ENCODE data around the gene SEC23A.
"Not testable (repeated sequence)": the region's sequence is repeated elsewhere in the genome, so short reads cannot be mapped to it uniquely, and the experiment has no call there.

The SEC23A gene

DNA sequence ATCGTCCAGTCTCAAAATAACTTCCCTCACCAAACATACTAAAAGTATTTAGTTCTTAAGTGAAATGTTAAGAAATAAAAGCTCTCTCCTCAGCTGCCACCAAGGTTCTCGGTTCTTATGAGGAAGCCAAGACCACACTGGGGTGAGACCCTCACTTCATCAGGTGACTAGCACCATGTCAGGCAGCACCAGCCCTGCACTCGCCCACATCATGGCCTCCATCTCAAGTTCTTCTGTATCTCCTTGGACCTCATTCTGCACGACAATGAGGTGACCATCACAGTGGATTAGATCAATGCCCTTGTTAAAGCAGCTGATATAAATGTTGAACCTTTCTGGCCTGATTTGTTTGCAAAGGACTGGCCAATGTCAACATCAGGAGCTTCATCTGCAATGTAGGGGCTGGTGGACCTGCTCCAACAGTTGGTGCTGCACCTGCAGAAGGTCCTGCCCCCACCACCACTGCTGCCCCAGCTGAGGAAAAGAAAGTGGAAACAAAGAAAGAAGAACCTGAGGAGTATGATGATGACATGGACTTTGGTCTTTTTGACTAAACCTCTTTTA is 12.4 kb downstream of the SEC23A start:
- DNase-seq: no peak

DNA sequence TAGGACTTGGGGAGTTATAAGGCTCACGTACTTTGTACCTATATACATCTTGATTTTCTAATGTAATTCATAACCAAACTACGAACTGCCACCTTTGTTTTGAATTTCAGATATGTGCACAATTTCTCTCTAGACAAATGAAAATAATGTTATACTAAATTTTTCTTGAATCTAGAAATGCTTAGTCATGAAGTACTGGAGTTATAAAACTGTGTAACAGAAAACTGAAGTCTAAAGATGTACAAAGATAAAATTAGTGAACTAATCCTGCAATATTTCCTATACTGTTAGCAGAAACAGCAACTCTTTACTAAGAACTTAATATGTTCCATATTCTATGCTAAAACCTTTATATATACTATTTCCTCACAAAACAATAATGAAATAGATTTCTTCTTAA is 15.5 kb downstream of the SEC23A start:
- DNase-seq: no peak

DNA sequence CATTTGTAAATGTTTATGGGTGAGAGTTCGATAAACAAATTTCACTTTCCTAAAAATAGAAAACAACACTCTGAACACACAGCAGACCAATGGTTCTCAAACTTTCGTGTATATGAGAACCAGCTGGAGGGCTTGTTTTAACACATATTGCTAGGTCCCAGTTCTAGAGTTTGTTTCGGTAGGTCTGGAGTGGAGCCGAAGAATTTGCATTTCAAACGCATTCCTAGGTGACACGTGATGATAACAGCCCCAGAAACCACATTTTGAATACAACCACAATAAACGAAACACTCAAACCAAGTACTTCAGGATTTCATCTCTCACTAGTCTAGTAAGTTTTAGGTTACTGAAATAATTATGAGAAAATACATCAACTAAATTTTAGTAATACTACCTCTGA is 17.1 kb downstream of the SEC23A start:
- no peak for DNase-seq

DNA sequence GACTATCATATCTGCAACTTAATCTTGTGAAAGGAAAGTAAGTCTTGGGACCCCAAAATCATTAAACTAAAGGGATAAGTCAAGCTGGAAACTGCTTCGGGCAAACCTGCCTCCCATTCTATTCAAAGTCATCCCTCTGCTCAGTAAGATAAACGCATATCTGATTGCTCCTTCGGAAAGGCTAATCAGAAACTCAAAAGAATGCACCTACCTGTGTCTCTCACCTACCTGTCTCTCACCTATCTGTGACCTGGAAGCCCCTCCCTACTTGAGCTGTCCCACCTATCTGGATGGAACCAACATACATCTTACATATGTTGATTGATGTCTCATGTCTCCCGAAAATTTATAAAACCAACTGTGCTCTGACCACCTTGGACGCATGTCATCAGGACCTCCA is 19.9 kb downstream of the SEC23A start:
- DNase-seq: no peak

DNA sequence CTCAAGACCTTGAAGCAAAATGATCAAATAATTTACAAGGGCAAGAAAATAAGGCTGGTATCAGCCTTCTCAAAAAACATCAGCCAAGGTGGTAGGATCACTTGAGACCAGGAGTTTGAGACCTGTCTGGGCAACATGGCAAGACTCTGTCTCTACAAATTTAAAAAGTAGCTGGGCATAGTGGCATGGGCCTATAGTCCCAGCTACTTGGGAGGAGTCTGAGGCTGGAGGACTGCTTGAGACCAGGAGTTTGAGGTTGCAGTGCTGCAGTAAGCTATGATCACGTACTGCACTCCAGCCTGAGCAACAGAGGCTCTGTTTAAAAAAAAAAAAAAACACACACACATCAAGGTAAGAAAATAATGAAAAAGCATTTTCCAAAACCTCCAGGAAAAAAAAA is 22.1 kb downstream of the SEC23A start:
- no peak for DNase-seq

DNA sequence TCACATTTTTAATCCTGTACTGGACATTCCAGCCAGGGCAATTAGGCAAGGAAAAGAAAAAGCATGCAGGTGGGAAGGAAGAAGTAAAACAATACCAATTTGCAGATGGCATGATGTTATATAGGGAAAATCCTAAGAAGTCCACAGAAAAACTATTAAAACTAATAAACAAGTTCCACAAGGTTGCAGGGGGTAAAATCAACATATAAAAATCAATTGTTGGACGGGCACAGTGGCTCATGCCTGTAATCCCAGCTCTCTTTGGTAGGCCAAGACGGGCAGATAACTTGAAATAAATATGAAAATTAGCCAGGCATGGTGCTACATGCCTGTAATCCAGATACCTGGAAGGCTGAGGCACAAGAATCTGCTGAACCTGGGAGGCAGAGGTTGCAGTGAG is 31.9 kb downstream of the SEC23A start:
- no peak for DNase-seq

DNA sequence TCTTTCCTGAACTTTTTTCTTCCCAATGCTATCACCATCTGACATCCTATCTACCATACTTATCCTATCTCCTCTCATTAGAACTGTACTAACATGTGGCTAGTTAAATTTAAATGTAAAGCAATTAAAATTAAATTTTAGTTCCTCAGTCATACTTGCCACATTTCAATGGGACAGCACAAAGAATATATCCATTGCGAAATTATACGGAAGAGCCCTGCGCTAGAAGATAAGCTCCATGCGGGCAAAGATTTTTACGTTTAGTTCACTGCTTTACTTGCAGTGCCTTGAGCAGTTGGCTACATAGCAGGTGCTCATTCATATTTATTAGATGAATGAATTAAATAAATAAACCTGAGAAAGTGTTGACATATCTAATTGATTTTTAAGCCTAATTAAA is 33.1 kb downstream of the SEC23A start:
- no peak for DNase-seq

DNA sequence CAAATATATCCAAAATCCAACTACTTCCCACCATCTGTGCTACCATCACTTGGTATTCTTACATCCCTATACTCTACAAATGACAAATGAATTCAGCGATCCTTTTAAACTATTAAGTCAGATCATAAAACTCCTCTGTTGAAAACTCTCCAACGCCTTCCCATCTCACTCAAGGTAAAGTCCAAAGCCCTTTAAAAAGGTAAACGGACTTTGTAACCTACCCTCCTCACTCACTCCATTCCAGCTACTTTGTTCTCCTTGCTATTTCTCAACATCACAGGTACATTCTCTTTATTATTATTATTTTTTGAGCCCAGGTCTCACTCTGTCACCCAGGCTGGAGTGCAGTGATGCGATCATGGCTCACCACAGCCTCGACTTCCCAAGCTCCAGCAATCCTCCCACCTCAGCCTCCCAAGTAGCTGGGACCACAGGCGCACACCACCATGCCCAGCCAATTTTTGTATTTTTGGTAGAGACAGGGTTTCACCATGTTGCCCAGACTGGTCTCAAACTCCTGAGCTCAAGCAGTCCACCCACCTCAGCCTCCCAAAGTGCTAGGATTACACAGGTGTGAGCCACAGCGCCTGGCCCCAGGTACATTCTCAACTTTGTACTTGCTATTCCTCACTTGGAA is 33.7 kb downstream of the SEC23A start:
- not testable (repeated sequence) for DNase-seq

DNA sequence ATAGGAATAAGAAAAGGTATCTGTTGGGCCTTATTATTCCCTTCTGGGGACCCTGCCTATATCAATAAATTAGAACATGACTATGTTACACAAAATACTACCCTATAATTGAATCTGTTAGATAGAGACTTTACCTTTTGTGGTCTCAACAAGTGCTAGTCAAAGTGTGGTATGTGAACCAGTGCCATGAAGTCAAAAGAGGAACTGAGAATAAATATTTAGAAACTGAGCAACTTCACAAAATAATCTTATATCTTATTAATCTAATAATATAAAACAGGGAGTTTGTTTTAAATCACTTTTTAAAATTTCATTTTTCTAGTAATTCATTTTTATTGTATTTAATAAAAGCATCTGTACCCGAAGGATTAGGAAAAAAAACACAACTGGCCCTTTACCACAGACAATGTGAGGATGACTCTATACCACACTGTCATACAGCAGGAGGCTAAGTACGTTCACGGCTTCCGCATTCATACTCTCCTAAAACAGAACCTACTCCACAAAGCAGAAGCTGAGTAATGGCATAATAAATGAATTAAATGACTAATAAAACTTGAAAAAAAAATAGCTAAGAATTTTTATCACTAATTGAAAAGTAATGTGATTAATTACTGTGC is 42.1 kb downstream of the SEC23A start:
- no peak for DNase-seq

DNA sequence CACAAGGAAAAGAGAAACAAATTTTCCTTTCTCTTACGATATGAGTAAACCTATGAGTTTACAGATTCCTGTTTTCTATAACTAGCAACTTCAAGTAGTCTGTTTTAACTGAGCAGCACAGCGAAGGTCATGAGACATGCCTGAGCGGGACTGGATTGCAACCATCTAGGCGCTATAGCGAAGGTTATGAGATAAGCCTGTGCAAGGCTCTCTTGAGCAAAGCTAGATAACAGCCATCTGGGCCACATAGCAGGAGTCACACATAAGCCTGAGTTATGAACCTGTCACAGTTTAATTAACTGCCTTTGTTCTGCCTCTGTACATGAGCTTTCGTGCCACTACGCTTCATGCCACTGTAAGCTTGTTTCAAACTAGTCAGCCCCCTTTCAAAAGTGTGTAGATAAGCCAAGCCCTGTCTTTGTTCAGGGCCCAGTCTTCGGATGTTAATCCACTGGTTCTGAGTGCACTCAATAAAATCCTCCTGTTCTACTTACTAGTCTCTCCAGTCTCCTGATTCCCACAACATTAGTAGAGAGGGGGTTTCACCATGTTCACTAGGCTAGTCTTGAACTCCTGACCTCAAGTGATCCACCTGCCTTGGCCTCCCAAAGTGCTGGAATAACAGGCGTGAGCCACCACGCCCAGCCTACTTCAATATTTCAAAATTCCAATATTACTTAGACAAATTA is 47.1 kb downstream of the SEC23A start:
- DNase-seq: no peak

DNA sequence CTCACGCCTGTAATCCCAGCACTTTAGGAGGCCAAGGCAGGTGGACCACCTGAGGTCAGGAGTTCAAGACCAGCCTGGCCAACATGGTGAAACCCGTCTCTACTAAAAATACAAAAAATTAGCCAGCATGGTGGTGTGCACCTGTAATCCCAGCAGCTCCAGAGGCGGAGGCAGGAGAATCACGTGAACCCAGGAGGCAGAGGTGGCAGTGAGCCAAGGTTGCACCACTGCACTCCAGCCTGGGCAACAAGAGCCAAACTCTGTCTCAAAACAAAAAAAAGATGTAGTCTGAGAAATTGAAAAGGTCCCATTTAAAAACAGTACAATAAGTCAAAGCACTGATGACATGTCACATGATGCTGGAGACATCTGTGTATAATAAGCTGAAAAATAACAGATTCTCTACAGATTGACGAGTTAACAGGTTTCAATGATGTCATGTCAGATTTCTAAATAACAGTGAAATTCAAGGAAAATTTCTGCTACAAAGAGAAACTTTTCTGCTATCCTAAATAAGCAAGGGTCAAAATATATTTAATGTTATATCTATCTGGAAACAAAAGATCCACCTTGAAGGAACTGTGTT is 50.1 kb downstream of the SEC23A start:
- DNase-seq: not testable (repeated sequence)

DNA sequence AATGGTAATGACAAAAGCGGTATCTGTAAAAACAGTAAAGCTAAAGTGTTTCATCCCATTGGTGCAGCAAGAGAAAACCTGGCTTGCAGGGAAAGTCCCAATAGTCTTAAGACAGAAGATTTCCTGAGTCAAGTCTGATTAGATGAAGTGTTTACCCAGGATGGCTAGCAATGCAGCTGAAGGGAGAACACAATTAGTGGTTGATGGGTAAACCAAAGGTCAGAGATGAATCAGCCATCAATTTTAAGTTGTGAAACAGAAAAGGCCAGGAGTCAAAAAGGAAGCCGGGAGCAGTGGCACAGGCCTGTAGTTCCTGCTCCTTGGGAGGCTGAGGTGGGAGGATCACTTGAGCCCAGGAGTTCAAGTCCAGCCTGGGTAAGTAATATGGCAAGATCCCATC is 52.6 kb downstream of the SEC23A start:
- no peak for DNase-seq

DNA sequence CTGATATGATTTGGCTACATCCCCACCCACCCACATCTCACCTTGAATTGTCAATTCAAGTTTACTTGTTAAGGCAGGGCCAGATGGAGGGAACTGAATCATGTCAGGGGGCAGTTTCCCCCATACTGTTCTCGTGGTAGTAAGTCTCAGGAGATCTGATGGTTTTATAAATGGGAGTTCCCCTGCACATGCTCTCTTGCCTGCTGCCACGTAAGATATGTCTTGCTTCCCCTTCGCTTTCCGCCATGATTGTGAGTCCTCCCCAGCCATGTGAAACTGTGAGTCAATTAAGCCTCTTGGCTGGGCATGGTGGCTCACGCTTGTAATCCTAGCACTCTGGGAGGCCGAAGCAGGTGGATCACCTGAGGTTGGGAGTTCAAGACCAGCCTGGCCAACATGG is 57.1 kb downstream of the SEC23A start:
- DNase-seq: not testable (repeated sequence)

DNA sequence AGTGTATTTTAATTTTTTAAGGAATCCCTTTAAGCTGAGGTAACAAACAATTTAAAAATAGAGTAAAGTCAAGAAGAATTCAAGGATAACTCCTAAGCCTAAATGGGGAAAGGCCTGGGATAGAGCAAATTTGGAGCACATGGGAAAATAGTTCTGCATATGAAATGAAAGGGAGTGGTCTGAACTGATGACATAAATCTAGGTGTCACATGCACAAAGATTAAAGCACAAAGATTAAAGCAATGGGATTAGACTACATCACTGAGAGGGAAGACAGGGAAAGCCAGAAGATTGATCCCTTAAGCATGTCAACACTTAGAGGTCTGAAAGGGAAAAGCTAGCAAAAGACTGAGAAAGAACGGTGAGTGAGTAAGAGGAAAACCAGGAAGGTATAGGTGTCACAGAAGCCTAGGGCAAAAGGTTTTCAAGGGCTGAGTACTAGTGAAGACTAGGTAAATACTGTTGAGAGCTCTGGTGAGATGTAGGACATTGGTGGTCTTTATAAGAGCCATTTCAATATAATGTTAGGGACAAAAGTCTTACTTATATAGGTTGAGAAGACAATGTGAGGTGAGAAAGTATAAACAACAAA is 59.6 kb downstream of the SEC23A start:
- no peak for DNase-seq

DNA sequence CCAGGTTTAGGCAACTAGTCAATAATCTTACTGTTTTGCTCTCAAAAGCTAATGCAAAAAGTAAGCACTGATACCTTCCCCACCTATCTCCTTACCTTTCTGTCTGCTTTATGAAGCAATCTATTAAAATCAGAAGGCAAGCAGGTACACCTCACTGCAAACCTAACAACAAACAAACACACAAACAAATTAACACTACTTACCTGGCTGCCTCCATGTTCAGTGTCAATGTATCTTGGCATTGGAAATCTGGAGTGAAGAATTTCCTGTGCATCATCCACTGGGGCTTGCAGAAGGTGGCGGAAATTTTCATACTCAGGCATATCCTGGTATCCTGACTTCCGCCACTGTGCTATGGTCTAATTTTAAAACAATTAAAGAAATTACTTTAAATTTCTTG is 62.5 kb downstream of the SEC23A start:
- no peak for DNase-seq

DNA sequence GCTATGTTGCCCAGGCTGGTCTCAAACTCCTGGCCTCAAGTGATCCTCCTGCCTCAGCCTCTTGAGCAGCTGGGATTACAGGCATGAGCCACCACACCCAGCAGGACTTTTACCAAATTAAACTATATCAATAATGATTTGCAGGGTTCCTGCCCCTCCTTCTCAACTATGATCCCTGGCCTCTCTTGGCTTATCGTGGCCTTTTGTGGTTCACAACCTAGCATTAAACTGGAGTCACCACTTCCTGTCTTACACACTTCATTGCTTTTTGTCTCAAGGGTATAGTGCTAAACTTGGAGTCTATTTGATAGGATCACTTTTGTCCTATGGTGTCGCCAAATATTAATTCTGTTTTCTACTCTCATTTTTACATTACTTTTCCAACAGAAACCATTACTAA is 64.5 kb downstream of the SEC23A start:
- DNase-seq: no peak

DNA sequence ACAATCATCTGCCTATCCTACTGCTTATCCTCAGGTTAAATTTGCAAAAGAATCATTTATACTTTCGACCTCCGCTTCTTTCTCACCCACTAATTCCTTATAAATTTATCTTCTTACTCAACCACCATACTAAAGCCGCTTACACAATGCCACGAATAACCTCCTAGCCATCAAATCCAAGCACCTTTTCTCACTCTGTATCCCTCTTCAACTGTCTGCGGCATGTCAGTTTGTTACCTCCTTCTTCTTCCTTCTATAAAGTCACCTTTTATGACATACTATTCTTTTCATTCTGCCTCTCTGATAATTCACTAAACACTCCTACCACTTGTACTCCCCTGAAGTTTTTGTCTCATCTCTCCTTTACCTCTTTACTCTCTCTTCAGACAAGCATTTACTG is 66.3 kb downstream of the SEC23A start:
- DNase-seq: no peak

DNA sequence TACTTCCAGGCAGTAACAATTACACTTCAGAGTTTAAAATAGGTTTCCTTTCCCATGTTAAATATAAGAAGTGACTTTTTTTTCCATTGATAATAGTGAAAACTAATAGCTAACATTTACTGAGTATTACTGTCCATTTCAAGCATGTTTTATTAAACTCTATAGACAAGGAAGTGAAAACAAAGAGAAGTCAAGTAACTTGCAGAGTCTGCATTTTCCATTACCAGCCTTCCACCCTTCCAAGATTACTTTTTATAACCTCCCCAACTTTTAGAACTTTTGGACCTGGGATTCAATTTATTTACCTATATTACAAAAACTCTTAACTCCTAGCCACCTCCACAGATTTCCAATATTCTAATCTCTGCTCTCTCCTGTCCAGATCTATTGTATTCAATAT is 67.7 kb downstream of the SEC23A start:
- DNase-seq: no peak

DNA sequence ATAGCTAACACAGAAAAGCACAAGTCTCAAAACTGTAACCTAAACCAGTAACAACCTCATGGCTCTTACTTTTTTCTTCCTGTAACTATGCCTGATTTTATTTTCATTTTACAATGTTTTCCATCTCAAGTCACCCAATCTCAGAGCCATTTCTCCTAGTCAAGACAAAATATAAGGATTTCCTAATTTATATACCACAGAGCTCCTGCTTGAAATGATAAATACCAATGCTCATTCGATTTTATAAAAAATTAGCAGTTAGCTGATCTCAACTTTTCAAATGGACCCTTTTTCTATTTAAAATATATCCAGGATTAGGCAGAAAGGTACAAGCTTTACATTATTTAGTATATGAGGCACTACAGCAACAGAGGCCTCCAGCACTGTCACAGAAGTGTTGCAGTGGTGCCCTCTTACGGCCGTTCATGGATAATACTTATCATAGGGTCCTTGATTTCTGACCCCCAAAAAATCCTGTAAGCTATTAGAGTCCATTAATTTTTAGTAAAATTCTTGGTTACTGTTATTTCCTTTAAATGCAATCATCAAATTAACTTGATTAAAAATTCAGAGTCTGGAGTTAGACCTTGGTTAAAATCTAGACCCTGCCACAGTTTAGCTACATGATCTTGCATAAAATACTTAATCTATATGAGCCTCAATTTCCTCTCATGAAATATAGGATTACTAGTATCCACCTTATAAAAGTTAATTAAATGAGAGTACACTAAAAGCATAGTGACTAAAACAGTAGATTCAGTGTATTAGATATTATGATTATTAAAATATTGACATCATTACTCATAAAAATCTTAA is 68.3 kb downstream of the SEC23A start:
- no peak for DNase-seq

DNA sequence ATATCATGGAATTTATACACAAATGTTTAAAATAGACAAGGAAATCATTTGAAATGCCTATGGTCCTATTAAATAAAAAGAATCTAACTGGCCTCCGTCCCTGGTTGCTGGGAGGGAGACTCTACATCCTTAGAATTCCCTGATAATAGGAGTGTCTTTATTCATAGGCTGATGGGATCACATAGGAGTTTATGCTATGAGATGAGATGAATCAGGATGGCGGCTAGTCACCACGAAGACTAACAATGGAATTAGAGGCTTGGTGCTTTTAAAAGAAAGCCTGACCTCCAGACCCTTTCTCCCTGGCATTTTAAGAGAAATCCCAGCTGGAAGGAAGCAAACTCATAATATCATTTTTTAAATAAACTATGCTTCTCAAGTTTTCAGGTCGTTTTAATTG is 69.7 kb downstream of the SEC23A start:
- DNase-seq: no peak

DNA sequence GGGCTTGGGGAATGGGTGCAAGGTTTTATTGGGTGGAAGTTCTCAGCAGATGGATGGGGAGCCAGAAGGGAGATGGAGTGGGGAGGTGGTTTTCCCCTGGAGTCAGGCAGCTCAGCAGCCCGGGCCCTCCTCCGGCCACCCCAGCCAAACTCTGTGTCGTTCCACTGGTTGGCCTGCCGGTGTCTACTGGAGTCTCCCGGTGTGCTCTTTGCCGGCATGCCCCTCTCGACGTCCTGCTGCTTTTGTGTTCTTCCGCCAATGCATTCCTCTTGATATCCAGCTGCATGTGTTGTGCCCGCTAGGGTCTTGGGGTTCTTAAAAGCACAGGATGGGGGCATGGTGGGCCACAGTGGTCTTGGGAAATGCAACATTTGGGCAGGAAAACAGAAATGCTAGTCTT is 72.8 kb downstream of the SEC23A start:
- DNase-seq: no peak

DNA sequence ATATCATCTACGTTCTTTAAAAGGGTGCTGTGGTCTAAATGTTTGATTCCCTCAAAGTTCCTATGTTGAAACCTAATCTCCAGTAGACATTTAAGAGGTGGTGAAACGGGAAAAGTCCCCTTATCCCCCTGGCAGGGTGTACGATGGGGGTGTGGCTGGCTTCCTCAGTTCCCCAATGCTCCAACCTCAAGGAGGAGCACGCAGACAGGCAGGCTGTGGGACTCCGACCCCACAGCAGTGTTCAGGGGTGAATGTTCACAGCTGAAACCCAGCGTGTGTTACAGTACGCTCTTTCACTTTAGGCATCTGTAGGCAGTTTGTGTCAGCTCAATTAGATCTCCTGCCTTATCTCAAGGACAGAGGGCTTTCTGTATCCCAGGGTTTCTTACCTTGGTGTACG is 73.2 kb downstream of the SEC23A start:
- no peak for DNase-seq

DNA sequence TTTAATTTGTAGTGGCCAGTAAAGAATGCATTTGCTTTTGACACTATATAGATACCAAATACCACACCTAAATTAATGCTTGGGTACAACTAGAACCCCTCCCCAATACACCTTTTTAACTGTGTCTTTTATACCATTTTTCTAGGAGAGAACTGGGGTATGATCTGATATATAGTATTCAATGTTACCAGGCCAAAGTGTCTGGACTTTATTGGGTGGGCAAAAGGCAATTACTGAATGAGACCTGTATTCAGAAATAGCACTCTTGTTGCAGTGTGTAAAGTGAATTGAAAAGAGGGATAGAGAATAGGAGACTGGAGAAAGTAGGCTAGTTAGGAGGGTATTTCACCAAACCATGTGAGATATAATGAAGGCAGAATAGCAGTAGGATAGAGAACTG is 74.4 kb downstream of the SEC23A start:
- DNase-seq: no peak

All from activated T-cell treated with anti-CD3 and anti-CD28 coated beads, Interleukin-2, amount 50 U/mL, for 1 hour (primary cell).